CD8-positive, alpha-beta memory T cell (primary cell): ENCODE results near the gene AXDND1. TPM values are rescaled to one million over a fixed set of nuclear protein-coding genes. Genes with fewer than 3 reads are reported as not detected.

Experiments used
- CTCF ChIA-PET: fragments of 350-600 bp; sonication (Branson Sonifier 250); formaldehyde crosslinking; loops from one replicate; lab custom pipeline; 2021; ENCODE audit warnings: antibody characterized with exemption; lab: Charles Lee
- POLR2A ChIA-PET: fragments of 350-600 bp; sonication (Branson Sonifier 250); formaldehyde crosslinking; loops from one replicate; lab custom pipeline; 2021; ENCODE audit warnings: antibody characterized with exemption; lab: Charles Lee
- DNase-seq, 5 donors: peaks; one replicate each; pipeline versions ENCODE4 v3.0.0 to v3.0.0-alpha.2; 2020 to 2022; ENCODE audit warnings: mixed read lengths in 1 of 5
- H3K27ac ChIP-seq: one replicate; pipeline ENCODE4 v1.7.0; 2013; ENCODE audit warnings: low read depth, mild to moderate bottlenecking, low read length, moderate library complexity
- H3K27me3 ChIP-seq: 2 replicates; pipeline ENCODE4 v1.7.0; 2013; ENCODE audit warnings: low read length, mild to moderate bottlenecking; ENCODE audit not compliant: insufficient read depth, poor library complexity, severe bottlenecking
- H3K36me3 ChIP-seq: 2 replicates; pipeline ENCODE4 v1.7.0; 2013; ENCODE audit warnings: mild to moderate bottlenecking, low read length, moderate library complexity; ENCODE audit not compliant: insufficient read depth
- H3K4me1 ChIP-seq: 2 replicates; pipeline ENCODE4 v1.7.0; 2013; ENCODE audit warnings: mild to moderate bottlenecking, low read length, moderate library complexity; ENCODE audit not compliant: insufficient read depth
- H3K4me3 ChIP-seq: 2 replicates; pipeline ENCODE4 v1.7.0; 2013; ENCODE audit warnings: mild to moderate bottlenecking, low read length
- H3K9me3 ChIP-seq: 2 replicates; pipeline ENCODE4 v1.7.0; 2013; ENCODE audit warnings: mild to moderate bottlenecking, low read length
- H3K27ac Mint-ChIP-seq, 8 donors: one replicate each; pipeline ENCODE4 v1.8.0; 2020 to 2021; ENCODE audit warnings: mixed read lengths in 8 of 8, mild to moderate bottlenecking in 6 of 8, inconsistent platforms in 3 of 8, moderate library complexity in 3 of 8
- H3K27me3 Mint-ChIP-seq, 2 donors: one replicate each; pipeline ENCODE4 v1.8.0; 2020 to 2021; ENCODE audit warnings: mixed read lengths in 2 of 2, mild to moderate bottlenecking in 1 of 2, moderate library complexity in 1 of 2
- H3K36me3 Mint-ChIP-seq, 3 donors: one replicate each; pipeline ENCODE4 v1.8.0; 2020 to 2021; ENCODE audit warnings: mixed read lengths in 3 of 3, inconsistent platforms in 1 of 3, mild to moderate bottlenecking in 1 of 3
- H3K4me1 Mint-ChIP-seq, 3 donors: one replicate each; pipeline ENCODE4 v1.8.0; 2020 to 2021; ENCODE audit warnings: mixed read lengths in 3 of 3, inconsistent platforms in 1 of 3, mild to moderate bottlenecking in 1 of 3
- H3K4me3 Mint-ChIP-seq, 7 donors: one replicate each; pipeline ENCODE4 v1.8.0; 2020 to 2021; ENCODE audit warnings: mixed read lengths in 7 of 7, mild to moderate bottlenecking in 6 of 7, moderate library complexity in 4 of 7, inconsistent platforms in 2 of 7
- H3K9me3 Mint-ChIP-seq, 5 donors: one replicate each; pipeline ENCODE4 v1.8.0; 2020 to 2022; ENCODE audit warnings: mixed read lengths in 5 of 5, mild to moderate bottlenecking in 3 of 5, moderate library complexity in 2 of 5, inconsistent platforms in 1 of 5
- polyA plus RNA-seq: library from polyadenylated mRNA; unstranded; fragments of 300-500 nt; fragmentation: Illumina TruSeq; gene quantifications from one replicate; pipeline ENCODE4 v1.2.3, GENCODE V29; 2021
- total RNA-seq, 2 experiments: library from RNA; stranded (reverse); gene quantifications; one replicate each; pipeline ENCODE4 v1.2.3, GENCODE V29; 2021

Gene AXDND1
- total and polyA plus RNA-seq, 3 experiments from 2014 or later = 0.58 TPM; not detected in 2

- Histone ChIP-seq H3K9me3 (no peaks in the 10 kb centered on the region), H3K36me3 (peaks cover 4% of the 10 kb centered on the region), H3K27ac (no peak overlapping the region), H3K27me3 (no peaks in the 10 kb centered on the region), H3K4me1 (no peaks in the 10 kb centered on the region), H3K4me3 (no peak overlapping the region)
- Mint-ChIP-seq H3K4me1 (peaks cover 25 to 48% (median 41%) of the 10 kb centered on the region in 3 donors), H3K27ac (peak overlapping the region in 1 of 8 donors; percentile 25), H3K27me3 (no peaks in the 10 kb centered on the region), H3K9me3 (peaks cover 0 to 2% (median 0%) of the 10 kb centered on the region in 5 donors), H3K36me3 (peaks cover 19 to 76% (median 22%) of the 10 kb centered on the region in 3 donors), H3K4me3 (no peak overlapping the region)
- CTCF ChIA-PET = no interaction called here
- no peak for DNase-seq
- POLR2A ChIA-PET = no interaction called here
Observed at GRCh38 chr1:179327196-179327595, 38.6 kb upstream of the AXDND1 start.

- ChIA-PET POLR2A (no interaction called here), CTCF (no interaction called here)
- H3K27ac ChIP-seq = no peak overlapping the region
- DNase-seq = no peak
- no peaks in the 10 kb centered on the region for H3K27me3 ChIP-seq
- peaks cover 23 to 43% (median 41%) of the 10 kb centered on the region in 3 donors for H3K4me1 Mint-ChIP-seq
- no peak overlapping the region for H3K4me3 Mint-ChIP-seq
- peaks cover 0 to 2% (median 0%) of the 10 kb centered on the region in 5 donors for H3K9me3 Mint-ChIP-seq
- H3K4me3 ChIP-seq = no peak overlapping the region
- no peaks in the 10 kb centered on the region for H3K27me3 Mint-ChIP-seq
- H3K27ac Mint-ChIP-seq = no peak overlapping the region
- peaks cover 4% of the 10 kb centered on the region for H3K36me3 ChIP-seq
- H3K36me3 Mint-ChIP-seq = peaks cover 17 to 74% (median 19%) of the 10 kb centered on the region in 3 donors
- no peaks in the 10 kb centered on the region for H3K9me3 ChIP-seq
- no peaks in the 10 kb centered on the region for H3K4me1 ChIP-seq
Observed at GRCh38 chr1:179327679-179328078, 38.1 kb upstream of the AXDND1 start.

GRCh38 chr1:179329862-179330261, 35.9 kb upstream of the AXDND1 start:
- ChIA-PET CTCF (no interaction called here), POLR2A (interaction anchor here (0.6 kb wide), 1 partner anchor 22 kb away, joined by 7 read pairs; no protein-coding TSS in a partner anchor)
- H3K36me3 ChIP-seq = peaks cover 4% of the 10 kb centered on the region
- H3K9me3 Mint-ChIP-seq = peaks cover 0 to 2% (median 0%) of the 10 kb centered on the region in 5 donors
- H3K27ac ChIP-seq = no peak overlapping the region
- no peaks in the 10 kb centered on the region for H3K27me3 ChIP-seq
- H3K36me3 Mint-ChIP-seq = peaks cover 14 to 65% (median 14%) of the 10 kb centered on the region in 3 donors
- H3K27ac Mint-ChIP-seq = peak overlapping the region in 1 of 8 donors; percentile 67
- H3K9me3 ChIP-seq = no peaks in the 10 kb centered on the region
- no peaks in the 10 kb centered on the region for H3K4me1 ChIP-seq
- no peak overlapping the region for H3K4me3 ChIP-seq
- no peaks in the 10 kb centered on the region for H3K27me3 Mint-ChIP-seq
- DNase-seq = no peak
- no peak overlapping the region for H3K4me3 Mint-ChIP-seq
- peaks cover 23 to 33% (median 27%) of the 10 kb centered on the region in 3 donors for H3K4me1 Mint-ChIP-seq

GRCh38 chr1:179334440-179334839, 31.3 kb upstream of the AXDND1 start:
- Mint-ChIP-seq H3K4me1 (peaks cover 19 to 27% (median 23%) of the 10 kb centered on the region in 3 donors), H3K4me3 (no peak overlapping the region), H3K27me3 (no peaks in the 10 kb centered on the region), H3K27ac (peak overlapping the region in 4 of 8 donors; percentile 23 to 55 (median 44)), H3K36me3 (peaks cover 9 to 67% (median 18%) of the 10 kb centered on the region in 3 donors), H3K9me3 (peaks cover 0 to 2% (median 0%) of the 10 kb centered on the region in 5 donors)
- Histone ChIP-seq H3K9me3 (no peaks in the 10 kb centered on the region), H3K27me3 (no peaks in the 10 kb centered on the region), H3K36me3 (peaks cover 5% of the 10 kb centered on the region), H3K4me1 (no peaks in the 10 kb centered on the region), H3K4me3 (no peak overlapping the region), H3K27ac (no peak overlapping the region)
- DNase-seq = no peak
- POLR2A ChIA-PET = no interaction called here
- CTCF ChIA-PET = no interaction called here

- no peaks in the 10 kb centered on the region for H3K27me3 ChIP-seq
- Mint-ChIP-seq H3K27me3 (no peaks in the 10 kb centered on the region), H3K27ac (peak overlapping the region in 3 of 8 donors; percentile 7 to 79 (median 45)), H3K4me1 (peaks cover 4 to 5% (median 5%) of the 10 kb centered on the region in 3 donors), H3K36me3 (peaks cover 5 to 69% (median 18%) of the 10 kb centered on the region in 3 donors), H3K9me3 (no peaks in the 10 kb centered on the region), H3K4me3 (no peak overlapping the region)
- no peaks in the 10 kb centered on the region for H3K4me1 ChIP-seq
- no peaks in the 10 kb centered on the region for H3K9me3 ChIP-seq
- ChIA-PET POLR2A (no interaction called here), CTCF (no interaction called here)
- DNase-seq = no peak
- H3K36me3 ChIP-seq = peaks cover 5% of the 10 kb centered on the region
- H3K4me3 ChIP-seq = no peak overlapping the region
- H3K27ac ChIP-seq = no peak overlapping the region
Observed at GRCh38 chr1:179337288-179337687, 28.5 kb upstream of the AXDND1 start.

GRCh38 chr1:179337942-179338560, 27.7 kb upstream of the AXDND1 start:
- H3K4me3 Mint-ChIP-seq = no peak overlapping the region
- Histone ChIP-seq H3K27me3 (no peaks in the 10 kb centered on the region), H3K36me3 (peaks cover 11% of the 10 kb centered on the region), H3K9me3 (no peaks in the 10 kb centered on the region), H3K4me1 (no peaks in the 10 kb centered on the region), H3K4me3 (no peak overlapping the region), H3K27ac (no peak overlapping the region)
- H3K4me1 Mint-ChIP-seq = peaks cover 0 to 5% (median 1%) of the 10 kb centered on the region in 3 donors
- ChIA-PET CTCF (no interaction called here), POLR2A (no interaction called here)
- H3K27me3 Mint-ChIP-seq = no peaks in the 10 kb centered on the region
- DNase-seq = no peak
- H3K36me3 Mint-ChIP-seq = peaks cover 5 to 69% (median 21%) of the 10 kb centered on the region in 3 donors
- H3K27ac Mint-ChIP-seq = peak overlapping the region in 6 of 8 donors; percentile 54 to 70 (median 61)
- H3K9me3 Mint-ChIP-seq = no peaks in the 10 kb centered on the region

- Mint-ChIP-seq H3K27ac (no peak overlapping the region), H3K4me3 (no peak overlapping the region), H3K27me3 (no peaks in the 10 kb centered on the region), H3K9me3 (no peaks in the 10 kb centered on the region), H3K4me1 (peaks cover 0 to 5% (median 0%) of the 10 kb centered on the region in 3 donors), H3K36me3 (peaks cover 7 to 74% (median 31%) of the 10 kb centered on the region in 3 donors)
- peaks cover 19% of the 10 kb centered on the region for H3K36me3 ChIP-seq
- DNase-seq = no peak
- CTCF ChIA-PET = no interaction called here
- H3K4me1 ChIP-seq = no peaks in the 10 kb centered on the region
- POLR2A ChIA-PET = no interaction called here
- no peaks in the 10 kb centered on the region for H3K9me3 ChIP-seq
- no peak overlapping the region for H3K4me3 ChIP-seq
- no peaks in the 10 kb centered on the region for H3K27me3 ChIP-seq
- H3K27ac ChIP-seq = no peak overlapping the region
Observed at GRCh38 chr1:179340918-179341317, 24.9 kb upstream of the AXDND1 start.

GRCh38 chr1:179341943-179342547, 23.7 kb upstream of the AXDND1 start:
- no peaks in the 10 kb centered on the region for H3K27me3 ChIP-seq
- Mint-ChIP-seq H3K4me3 (no peak overlapping the region), H3K9me3 (no peaks in the 10 kb centered on the region), H3K27ac (peak overlapping the region in 1 of 8 donors; percentile 9), H3K27me3 (no peaks in the 10 kb centered on the region), H3K4me1 (peaks cover 0 to 5% (median 0%) of the 10 kb centered on the region in 3 donors), H3K36me3 (peaks cover 13 to 78% (median 35%) of the 10 kb centered on the region in 3 donors)
- DNase-seq = no peak
- no peak overlapping the region for H3K4me3 ChIP-seq
- no peak overlapping the region for H3K27ac ChIP-seq
- H3K36me3 ChIP-seq = peaks cover 30% of the 10 kb centered on the region
- CTCF ChIA-PET = no interaction called here
- no peaks in the 10 kb centered on the region for H3K9me3 ChIP-seq
- POLR2A ChIA-PET = no interaction called here
- no peaks in the 10 kb centered on the region for H3K4me1 ChIP-seq
